Gastroesophageal sphincter (tissue), 4 donors: ENCODE measurements around the gene PEAK1. TPM values are rescaled to one million over a fixed set of nuclear protein-coding genes. Genes with fewer than 3 reads are reported as not detected.

ENCODE experiments used
- ATAC-seq: fragments of 150-250 bp; one replicate; pipeline ENCODE4 v1.9.1; 2016; ENCODE audit warnings: mild to moderate bottlenecking, moderate library complexity
- H3K27ac ChIP-seq, 4 donors: fragments of 200-600 bp; sonication (generic) in 3 of 4; 1 replicate in 3 of 4; 2 replicates in 1 of 4; pipeline ENCODE4 v1.5.1; 2016 to 2019
- H3K27me3 ChIP-seq: fragments of 200-600 bp; sonication (generic); one replicate; pipeline ENCODE4 v1.5.1; 2019
- H3K36me3 ChIP-seq, 2 donors: fragments of 200-600 bp; sonication (generic); one replicate each; pipeline ENCODE4 v1.5.1; 2019; ENCODE audit warnings: control low read depth in 1 of 2
- H3K4me1 ChIP-seq, 3 donors: fragments of 200-600 bp; sonication (generic); 1 replicate in 2 of 3; 2 replicates in 1 of 3; pipeline ENCODE4 v1.5.1; 2016 to 2019; ENCODE audit warnings: control low read depth in 2 of 3
- H3K4me3 ChIP-seq, 2 donors: fragments of 200-600 bp; sonication (generic); one replicate each; pipeline ENCODE4 v1.5.1; 2019; ENCODE audit warnings: mild to moderate bottlenecking in 1 of 2, moderate library complexity in 1 of 2
- H3K9me3 ChIP-seq, 3 donors: fragments of 200-600 bp; sonication (generic); one replicate each; pipeline ENCODE4 v1.5.1; 2017 to 2019; ENCODE audit warnings: control low read depth in 2 of 3
- CTCF ChIP-seq, 4 experiments: fragments of 200-600 bp in 2 of 4; fragments of 450-650 bp in 2 of 4; sonication (generic) in 1 of 4; IDR thresholded peaks; one replicate each; pipeline ENCODE4 v1.5.1; 2017 to 2019; ENCODE audit warnings: antibody characterized with exemption in 4 of 4, mild to moderate bottlenecking in 2 of 4, moderate library complexity in 2 of 4
- EP300 ChIP-seq: sonication (generic); formaldehyde crosslinking; IDR thresholded peaks from one replicate; pipeline ENCODE4 v1.6.1; 2017; ENCODE audit warnings: antibody characterized with exemption, mild to moderate bottlenecking
- POLR2A ChIP-seq, 2 donors: fragments of 450-650 bp; IDR thresholded peaks; one replicate each; pipeline ENCODE4 v1.6.1; 2017; ENCODE audit warnings: antibody characterized with exemption in 2 of 2, mild to moderate bottlenecking in 2 of 2, moderate library complexity in 1 of 2
- POLR2AphosphoS5 ChIP-seq: sonication (generic); formaldehyde crosslinking; IDR thresholded peaks from one replicate; pipeline ENCODE4 v1.6.1; 2017; ENCODE audit warnings: antibody characterized with exemption
- WGBS, 2 donors: methylation state at CpG; one replicate each; pipeline ENCODE4 v1.1.5; 2018; ENCODE audit warnings: low coverage in 1 of 2; 5-methylcytosine and 5-hydroxymethylcytosine counted together
- total RNA-seq, 4 donors: library from RNA; depleted of rRNA; stranded (reverse); fragments of >200 nt; gene quantifications; one replicate each; pipeline ENCODE4 v1.1.0, GENCODE V29; 2016

The PEAK1 gene
- total RNA-seq, 4 donors from 2014 or later: 59.5 to 170 (median 91.6) TPM

- no peaks in the 10 kb centered on the region for H3K9me3 ChIP-seq
- H3K4me3 ChIP-seq: no peak overlapping the region
- 92 to 93% methylated on average over 2 to 3 of the region's 3 CpGs for WGBS, 2 donors
- TF ChIP-seq POLR2A (IDR thresholded peaks at IDR 0.05) (no peak), CTCF (IDR thresholded peaks at IDR 0.05) (no peak)
- no peak overlapping the region for H3K27ac ChIP-seq
- no peaks in the 10 kb centered on the region for H3K27me3 ChIP-seq
- H3K4me1 ChIP-seq: peaks cover 0 to 7% (median 0%) of the 10 kb centered on the region in 3 donors
- ATAC-seq: no peak
- peaks cover 4 to 79% of the 10 kb centered on the region in 2 donors for H3K36me3 ChIP-seq
These were observed 44.4 kb upstream of the PEAK1 start for GRCh38 chr15:77464129-77464865.

- TF ChIP-seq EP300 (no peak), POLR2AphosphoS5 (no peak), CTCF (IDR thresholded peaks at IDR 0.05) (no peak), POLR2A (IDR thresholded peaks at IDR 0.05) (no peak)
- Histone ChIP-seq H3K4me3 (no peak overlapping the region), H3K27ac (no peak overlapping the region)
These were observed 41.6 kb upstream of the PEAK1 start for GRCh38 chr15:77461486-77461885.

GRCh38 chr15:77459031-77459430, 39.1 kb upstream of the PEAK1 start:
- H3K4me3 ChIP-seq: no peak overlapping the region
- no peak overlapping the region for H3K27ac ChIP-seq
- H3K4me1 ChIP-seq: peaks cover 28 to 48% (median 31%) of the 10 kb centered on the region in 3 donors
- WGBS, 2 donors: 55 to 61% methylated on average over 2 of the region's 2 CpGs
- TF ChIP-seq POLR2AphosphoS5: no peak
- H3K36me3 ChIP-seq: peaks cover 0 to 34% of the 10 kb centered on the region in 2 donors
- no peaks in the 10 kb centered on the region for H3K9me3 ChIP-seq
- no peaks in the 10 kb centered on the region for H3K27me3 ChIP-seq
- no peak for ATAC-seq

More at GRCh38 chr15:77461486-77461885, 41.6 kb upstream of the PEAK1 start:
- Histone ChIP-seq H3K9me3 (no peaks in the 10 kb centered on the region), H3K4me1 (peaks cover 12 to 28% (median 18%) of the 10 kb centered on the region in 3 donors), H3K27me3 (no peaks in the 10 kb centered on the region), H3K36me3 (peaks cover 0 to 57% of the 10 kb centered on the region in 2 donors)
- no peak for ATAC-seq

GRCh38 chr15:77457905-77458265, 38.0 kb upstream of the PEAK1 start:
- Histone ChIP-seq H3K4me3 (no peak overlapping the region), H3K4me1 (peaks cover 28 to 48% (median 31%) of the 10 kb centered on the region in 3 donors), H3K27ac (peak overlapping the region in 1 of 4 donors; percentile 20), H3K9me3 (no peaks in the 10 kb centered on the region), H3K36me3 (peaks cover 0 to 22% of the 10 kb centered on the region in 2 donors), H3K27me3 (no peaks in the 10 kb centered on the region)
- TF ChIP-seq EP300: no peak
- no peak for ATAC-seq

- Histone ChIP-seq H3K27ac (peak overlapping the region in 1 of 4 donors; percentile 20), H3K4me3 (no peak overlapping the region), H3K9me3 (no peaks in the 10 kb centered on the region), H3K27me3 (no peaks in the 10 kb centered on the region), H3K4me1 (peaks cover 28 to 48% (median 31%) of the 10 kb centered on the region in 3 donors), H3K36me3 (peaks cover 0 to 21% of the 10 kb centered on the region in 2 donors)
- no peak for ATAC-seq
- 57 to 65% methylated on average over 5 of the region's 5 CpGs for WGBS, 2 donors
- TF ChIP-seq EP300: no peak
- no peak for TF ChIP-seq CTCF (IDR thresholded peaks at IDR 0.05)
- no peak for TF ChIP-seq POLR2A (IDR thresholded peaks at IDR 0.05)
- TF ChIP-seq POLR2AphosphoS5: no peak
These were observed 37.4 kb upstream of the PEAK1 start for GRCh38 chr15:77457191-77457904.

- Histone ChIP-seq H3K4me1 (peaks cover 28 to 48% (median 31%) of the 10 kb centered on the region in 3 donors), H3K9me3 (no peaks in the 10 kb centered on the region), H3K27ac (peak overlapping the region in 2 of 4 donors; percentile 59 to 64), H3K4me3 (no peak overlapping the region), H3K36me3 (peaks cover 0 to 21% of the 10 kb centered on the region in 2 donors), H3K27me3 (no peaks in the 10 kb centered on the region)
- no peak for ATAC-seq
- WGBS, 2 donors: 69 to 85% methylated on average over 1 of the region's 1 CpG
- TF ChIP-seq POLR2A (IDR thresholded peaks at IDR 0.05) (no peak), EP300 (no peak), POLR2AphosphoS5 (no peak), CTCF (IDR thresholded peaks at IDR 0.05) (no peak)
These were observed 36.8 kb upstream of the PEAK1 start for GRCh38 chr15:77456746-77457145.
